PC-9 (cell line): Measurements from ENCODE around the gene SPHK1. TPM values are rescaled to one million over a fixed set of nuclear protein-coding genes. Genes with fewer than 3 reads are reported as not detected.

ENCODE experiments used
- BruUV-seq: library from RNA; stranded (reverse); fragments of 400-500 nt; replicated peaks from 2 replicates; lab custom pipeline; 2021; lab: Mats Ljungman, UMichigan
- CTCF ChIA-PET: fragments of 300-600 bp; sonication (Branson Sonifier 250); formaldehyde crosslinking; loops from one replicate; lab custom pipeline; 2022; ENCODE audit warnings: antibody characterized with exemption; lab: Charles Lee
- POLR2A ChIA-PET: fragments of 300-600 bp; sonication (Branson Sonifier 250); formaldehyde crosslinking; loops from one replicate; lab custom pipeline; 2022; ENCODE audit warnings: antibody characterized with exemption; ENCODE audit not compliant: unreplicated experiment; lab: Charles Lee
- DNase-seq, 2 experiments: peaks; one replicate each; pipeline versions ENCODE4 v3.0.0 to v3.0.0-alpha.2; 2015 to 2022; ENCODE audit warnings: mixed read lengths in 1 of 2
- H2AFZ ChIP-seq: fragments of 200-600 bp; sonication (generic); 2 replicates; pipeline ENCODE4 v1.8.1; 2017; ENCODE audit warnings: antibody characterized with exemption
- H3F3A ChIP-seq: fragments of 200-600 bp; sonication (generic); 2 replicates; pipeline ENCODE4 v1.8.1; 2017; ENCODE audit warnings: antibody characterized with exemption, mild to moderate bottlenecking, low read depth; ENCODE audit not compliant: insufficient read depth
- H3K27ac ChIP-seq: fragments of 200-600 bp; sonication (generic); 2 replicates; pipeline ENCODE4 v1.6.1; 2016; ENCODE audit warnings: mixed run types
- H3K27me3 ChIP-seq: fragments of 200-600 bp; sonication (generic); 2 replicates; pipeline ENCODE4 v1.6.1; 2016; ENCODE audit warnings: low read depth, mixed run types; ENCODE audit not compliant: insufficient read depth
- H3K36me3 ChIP-seq: fragments of 200-600 bp; sonication (generic); 2 replicates; pipeline ENCODE4 v1.6.1; 2016; ENCODE audit warnings: low read depth, mixed run types
- H3K4me1 ChIP-seq: fragments of 200-600 bp; sonication (generic); replicated peaks from 2 replicates; pipeline ENCODE4 v1.6.1; 2016; ENCODE audit warnings: mixed run types; ENCODE audit not compliant: insufficient read depth
- H3K4me2 ChIP-seq: fragments of 200-600 bp; sonication (generic); 2 replicates; pipeline ENCODE4 v1.6.1; 2017; ENCODE audit warnings: mixed run types
- H3K4me3 ChIP-seq: fragments of 200-600 bp; sonication (generic); 2 replicates; pipeline ENCODE4 v1.6.1; 2016; ENCODE audit warnings: mixed run types
- H3K79me2 ChIP-seq: fragments of 200-600 bp; sonication (generic); 2 replicates; pipeline ENCODE4 v1.6.1; 2017; ENCODE audit warnings: low read depth, mixed run types
- H3K9me2 ChIP-seq: fragments of 200-600 bp; sonication (generic); 2 replicates; pipeline ENCODE4 v1.8.1; 2017; ENCODE audit warnings: mild to moderate bottlenecking; ENCODE audit not compliant: insufficient read depth
- H3K9me3 ChIP-seq: fragments of 200-600 bp; sonication (generic); 2 replicates; pipeline ENCODE4 v1.8.1; 2016; ENCODE audit warnings: low read depth; ENCODE audit not compliant: insufficient read depth
- H4K20me1 ChIP-seq: fragments of 200-600 bp; sonication (generic); 2 replicates; pipeline ENCODE4 v1.8.1; 2017; ENCODE audit not compliant: insufficient read depth
- EZH2 ChIP-seq: fragments of 200-600 bp; sonication (generic); IDR thresholded peaks from 2 replicates; pipeline ENCODE4 v1.8.0; 2017; ENCODE audit warnings: antibody characterized with exemption, low read depth
- intact Hi-C: fragments of 100-400 bp; cut with micrococcal nuclease; formaldehyde crosslinking; loops from one replicate; pipeline ENCODE4 v1.10.0; 2022; ENCODE audit not compliant: unreplicated experiment
- total RNA-seq: library from RNA; stranded (reverse); gene quantifications from 2 replicates; pipeline ENCODE4 v1.2.3, GENCODE V29; 2021
- TF ChIP-seq, protein P1 (sequence below): fragments of 200-600 bp; sonication (generic); conservative IDR thresholded peaks from 2 replicates; pipeline ENCODE4 v1.6.1; 2017; ENCODE audit warnings: mixed run types, antibody characterized with exemption, mild to moderate bottlenecking, moderate library complexity

SPHK1 gene
- total RNA-seq, 1 experiment from 2014 or later, result 5.5 TPM

DNA sequence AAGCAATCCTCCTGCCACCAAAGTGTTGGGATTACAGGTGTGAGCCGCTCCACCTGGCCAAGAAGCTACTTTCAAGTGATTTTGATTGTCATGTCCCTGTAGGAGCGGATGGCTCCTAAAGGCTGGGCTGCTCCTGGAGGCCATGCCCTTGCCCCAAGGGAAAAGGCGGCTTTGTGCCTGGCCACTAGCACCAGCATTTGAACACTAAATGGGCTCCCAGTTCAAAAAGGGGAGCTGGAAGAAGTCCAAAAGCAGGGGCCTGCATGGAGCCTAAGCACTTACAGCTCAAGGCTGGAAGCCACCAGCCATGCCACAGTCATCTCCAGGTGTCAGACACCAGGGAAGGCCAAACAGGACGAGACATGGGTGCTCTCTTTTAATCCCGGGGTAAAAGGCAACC is 26.8 kb downstream of the SPHK1 start:
- intact Hi-C loops, result no loop called here
- no peaks in the 10 kb centered on the region for H3K9me3 ChIP-seq
- no peak overlapping the region for H3K4me3 ChIP-seq
- DNase-seq, result no peak
- CTCF ChIA-PET, result no interaction called here
- TF ChIP-seq, protein P1, sequence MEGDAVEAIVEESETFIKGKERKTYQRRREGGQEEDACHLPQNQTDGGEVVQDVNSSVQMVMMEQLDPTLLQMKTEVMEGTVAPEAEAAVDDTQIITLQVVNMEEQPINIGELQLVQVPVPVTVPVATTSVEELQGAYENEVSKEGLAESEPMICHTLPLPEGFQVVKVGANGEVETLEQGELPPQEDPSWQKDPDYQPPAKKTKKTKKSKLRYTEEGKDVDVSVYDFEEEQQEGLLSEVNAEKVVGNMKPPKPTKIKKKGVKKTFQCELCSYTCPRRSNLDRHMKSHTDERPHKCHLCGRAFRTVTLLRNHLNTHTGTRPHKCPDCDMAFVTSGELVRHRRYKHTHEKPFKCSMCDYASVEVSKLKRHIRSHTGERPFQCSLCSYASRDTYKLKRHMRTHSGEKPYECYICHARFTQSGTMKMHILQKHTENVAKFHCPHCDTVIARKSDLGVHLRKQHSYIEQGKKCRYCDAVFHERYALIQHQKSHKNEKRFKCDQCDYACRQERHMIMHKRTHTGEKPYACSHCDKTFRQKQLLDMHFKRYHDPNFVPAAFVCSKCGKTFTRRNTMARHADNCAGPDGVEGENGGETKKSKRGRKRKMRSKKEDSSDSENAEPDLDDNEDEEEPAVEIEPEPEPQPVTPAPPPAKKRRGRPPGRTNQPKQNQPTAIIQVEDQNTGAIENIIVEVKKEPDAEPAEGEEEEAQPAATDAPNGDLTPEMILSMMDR, result no peak
- no peak for TF ChIP-seq EZH2
- POLR2A ChIA-PET, result no interaction called here
- no peak overlapping the region for H3K4me2 ChIP-seq
- no peaks in the 10 kb centered on the region for H3K27me3 ChIP-seq
- no peaks in the 10 kb centered on the region for H3K36me3 ChIP-seq
- no peak overlapping the region for H3K27ac ChIP-seq
- no peak overlapping the region for H2AFZ ChIP-seq
- H3K9me2 ChIP-seq, result no peaks in the 10 kb centered on the region
- no peaks in the 10 kb centered on the region for H3K4me1 ChIP-seq
- 0 out of 2 replicates have a peak, but pooled peaks cover 5% of the 10 kb centered on the region for H3K79me2 ChIP-seq
- H3F3A ChIP-seq, result no peaks in the 10 kb centered on the region
- no TSS peak for BruUV-seq
- H4K20me1 ChIP-seq, result peaks cover 14% of the 10 kb centered on the region

DNA sequence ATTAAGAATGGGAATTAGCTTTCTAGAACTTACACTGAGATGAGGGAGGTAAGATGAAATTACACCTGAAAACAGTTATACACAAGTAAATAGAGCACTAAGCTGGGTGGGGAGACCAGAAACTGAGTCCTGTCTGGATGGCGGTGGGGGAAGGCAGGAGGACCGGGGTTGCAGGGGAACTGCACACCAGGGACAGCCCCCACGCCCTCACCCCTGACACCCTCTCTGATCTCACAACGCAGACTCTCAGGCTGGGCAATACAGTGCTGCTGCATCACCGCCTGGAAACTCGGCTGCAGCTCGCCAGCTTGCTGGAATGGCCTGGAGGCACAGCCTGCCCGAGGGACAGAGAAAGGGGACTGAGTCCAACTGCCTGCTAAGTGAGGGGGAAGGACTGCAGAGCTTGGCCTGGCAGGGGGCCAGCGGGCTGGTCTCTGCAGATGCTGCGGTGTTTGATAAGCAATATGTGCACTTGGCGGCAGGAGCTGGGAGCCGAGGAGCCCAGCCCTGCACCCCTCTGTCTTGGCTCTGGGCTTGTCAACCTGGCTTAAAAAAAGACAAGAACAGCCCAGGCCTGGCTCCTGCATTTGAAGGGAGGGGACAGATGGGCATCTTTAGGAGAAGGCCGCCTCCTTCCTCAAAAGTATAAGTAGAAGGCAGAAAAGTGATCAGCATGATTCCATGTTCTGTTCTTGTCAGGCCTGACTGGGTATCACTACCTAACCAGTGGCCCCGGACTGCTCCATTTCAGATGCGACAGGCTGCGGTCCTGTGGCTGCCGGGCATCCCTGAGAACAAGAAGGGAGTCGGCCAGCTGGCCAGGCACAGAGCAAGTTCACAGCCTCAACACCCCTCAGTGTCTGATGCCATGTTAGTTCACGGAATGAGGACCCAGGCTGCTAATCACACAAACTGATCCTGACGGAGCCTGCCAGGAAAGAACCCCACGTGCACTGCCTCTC is 30.2 kb downstream of the SPHK1 start:
- H3K36me3 ChIP-seq, result no peaks in the 10 kb centered on the region
- POLR2A ChIA-PET, result interaction anchor here (0.7 kb wide), 1 partner anchor 44 kb away, joined by 3 read pairs; no protein-coding TSS in a partner anchor
- H3K9me2 ChIP-seq, result no peaks in the 10 kb centered on the region
- no peaks in the 10 kb centered on the region for H3K4me1 ChIP-seq
- intact Hi-C loops, result no loop called here
- no peak for DNase-seq
- TF ChIP-seq EZH2, result no peak
- TF ChIP-seq, protein P1, result no peak
- H3K79me2 ChIP-seq, result no peaks in the 10 kb centered on the region
- BruUV-seq, result no TSS peak
- no peaks in the 10 kb centered on the region for H3K9me3 ChIP-seq
- no peak overlapping the region for H2AFZ ChIP-seq
- no peak overlapping the region for H3K27ac ChIP-seq
- H3F3A ChIP-seq, result no peaks in the 10 kb centered on the region
- H3K27me3 ChIP-seq, result no peaks in the 10 kb centered on the region
- no peaks in the 10 kb centered on the region; the same call in 1 of the 2 replicates for H4K20me1 ChIP-seq
- CTCF ChIA-PET, result interaction anchor here (0.5 to 1.2 kb wide), 2 partner anchors 44 to 49 kb away, joined by 4 to 6 read pairs; no protein-coding TSS in a partner anchor
- no peak overlapping the region for H3K4me3 ChIP-seq
- no peak overlapping the region for H3K4me2 ChIP-seq

DNA sequence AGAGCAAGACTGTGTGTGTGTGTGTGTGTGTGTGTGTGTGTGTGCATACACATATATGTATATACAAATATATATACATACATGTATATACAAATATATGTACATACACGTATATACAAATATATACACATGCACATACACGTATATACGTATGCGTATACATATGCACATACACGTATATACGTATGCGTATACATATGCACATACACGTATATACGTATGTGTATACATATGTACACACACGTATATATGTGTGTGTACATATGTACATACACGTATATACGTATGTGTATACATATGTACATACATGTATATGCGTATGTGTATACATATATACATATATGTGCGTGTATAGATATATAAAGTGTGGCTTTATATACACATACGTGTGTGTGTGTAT is 31.4 kb downstream of the SPHK1 start:
- no peak for TF ChIP-seq EZH2
- TF ChIP-seq, protein P1, result no peak
- Histone ChIP-seq H3K4me3 (no peak overlapping the region), H3K9me3 (no peaks in the 10 kb centered on the region), H3K27ac (no peak overlapping the region), H2AFZ (no peak overlapping the region), H3F3A (no peaks in the 10 kb centered on the region), H4K20me1 (no peaks in the 10 kb centered on the region; the same call in 1 of the 2 replicates), H3K79me2 (no peaks in the 10 kb centered on the region), H3K36me3 (no peaks in the 10 kb centered on the region), H3K4me2 (no peak overlapping the region), H3K4me1 (no peaks in the 10 kb centered on the region), H3K27me3 (no peaks in the 10 kb centered on the region), H3K9me2 (no peaks in the 10 kb centered on the region)
- DNase-seq, result no peak
- intact Hi-C loops, result no loop called here
- no TSS peak for BruUV-seq
- POLR2A ChIA-PET, result no interaction called here
- CTCF ChIA-PET, result no interaction called here
